ENCODE data around the gene CNTNAP2.

CNTNAP2 gene

GRCh38 chr7:148105853-148106252, 1989.3 kb downstream of the CNTNAP2 start:
- H3K4me3 Mint-ChIP-seq = no peak overlapping the region
- peaks cover 5% of the 10 kb centered on the region for H3K27me3 Mint-ChIP-seq
- CTCF ChIA-PET = no interaction called here
- no peaks in the 10 kb centered on the region for H3K36me3 Mint-ChIP-seq
- DNase-seq = no peak
- peaks cover 3% of the 10 kb centered on the region for H3K9me3 Mint-ChIP-seq
- H3K4me1 Mint-ChIP-seq = no peaks in the 10 kb centered on the region
- H3K27ac Mint-ChIP-seq = no peak overlapping the region

- H3K36me3 Mint-ChIP-seq = no peaks in the 10 kb centered on the region
- H3K4me3 Mint-ChIP-seq = no peak overlapping the region
- H3K4me1 Mint-ChIP-seq = no peaks in the 10 kb centered on the region
- H3K9me3 Mint-ChIP-seq = peaks cover 3% of the 10 kb centered on the region
- no peak for DNase-seq
- H3K27ac Mint-ChIP-seq = no peak overlapping the region
- H3K27me3 Mint-ChIP-seq = peaks cover 5% of the 10 kb centered on the region
- CTCF ChIA-PET = interaction anchor here (1.2 kb wide), 1 partner anchor 134 kb away, joined by 3 read pairs; no protein-coding TSS in a partner anchor
These were observed 1991.0 kb downstream of the CNTNAP2 start for GRCh38 chr7:148107443-148108127.

GRCh38 chr7:148108381-148108780, 1991.8 kb downstream of the CNTNAP2 start:
- CTCF ChIA-PET = no interaction called here
- Mint-ChIP-seq H3K4me1 (no peaks in the 10 kb centered on the region), H3K27me3 (peaks cover 5% of the 10 kb centered on the region), H3K9me3 (no peaks in the 10 kb centered on the region), H3K4me3 (no peak overlapping the region), H3K36me3 (no peaks in the 10 kb centered on the region), H3K27ac (peak overlapping the region; percentile 53)
- DNase-seq = no peak

DNA sequence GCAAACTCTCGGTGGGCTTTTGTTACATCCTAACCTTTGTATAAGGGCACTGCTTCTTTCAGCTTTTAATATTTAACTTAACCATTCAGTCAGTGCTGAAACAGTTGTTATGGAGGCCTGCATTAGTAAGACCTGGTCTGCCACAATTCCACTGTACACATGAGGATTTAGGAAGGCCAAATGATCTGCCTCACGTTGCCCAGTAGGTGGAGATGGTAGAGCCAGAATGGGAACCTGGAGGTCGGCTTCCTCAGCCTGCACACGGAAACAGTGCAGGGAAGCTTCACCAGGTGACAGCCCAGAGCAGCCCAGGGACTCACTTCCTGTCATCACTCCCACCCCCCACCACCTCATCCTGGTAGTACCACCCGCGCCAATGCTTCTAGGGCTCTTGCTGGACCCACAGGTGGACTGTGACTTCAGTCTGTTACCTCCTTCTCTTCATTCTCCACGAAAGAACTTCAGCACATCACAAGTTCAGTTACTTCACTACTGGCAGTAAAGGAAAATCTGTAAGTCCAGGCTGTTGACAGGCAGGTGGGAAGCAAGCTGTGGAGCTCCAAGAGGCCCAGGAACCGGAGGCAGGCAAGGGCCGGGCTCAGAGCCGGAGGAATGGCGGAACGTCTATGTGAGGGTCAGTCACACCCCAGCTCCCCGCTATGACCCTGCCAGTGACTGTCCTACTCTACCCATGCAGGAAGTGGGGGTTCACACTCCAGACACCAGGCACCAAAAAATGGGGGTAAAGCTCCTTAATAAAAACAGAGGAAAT, 1993.7 kb downstream of the CNTNAP2 start:
- DNase-seq = no peak
- Mint-ChIP-seq H3K4me1 (no peaks in the 10 kb centered on the region), H3K9me3 (no peaks in the 10 kb centered on the region), H3K4me3 (no peak overlapping the region), H3K27ac (no peak overlapping the region), H3K27me3 (peaks cover 5% of the 10 kb centered on the region), H3K36me3 (no peaks in the 10 kb centered on the region)
- CTCF ChIA-PET = no interaction called here

GRCh38 chr7:148114804-148115203, 1998.2 kb downstream of the CNTNAP2 start:
- H3K27ac Mint-ChIP-seq = no peak overlapping the region
- H3K4me3 Mint-ChIP-seq = no peak overlapping the region
- peaks cover 5% of the 10 kb centered on the region for H3K27me3 Mint-ChIP-seq

DNA sequence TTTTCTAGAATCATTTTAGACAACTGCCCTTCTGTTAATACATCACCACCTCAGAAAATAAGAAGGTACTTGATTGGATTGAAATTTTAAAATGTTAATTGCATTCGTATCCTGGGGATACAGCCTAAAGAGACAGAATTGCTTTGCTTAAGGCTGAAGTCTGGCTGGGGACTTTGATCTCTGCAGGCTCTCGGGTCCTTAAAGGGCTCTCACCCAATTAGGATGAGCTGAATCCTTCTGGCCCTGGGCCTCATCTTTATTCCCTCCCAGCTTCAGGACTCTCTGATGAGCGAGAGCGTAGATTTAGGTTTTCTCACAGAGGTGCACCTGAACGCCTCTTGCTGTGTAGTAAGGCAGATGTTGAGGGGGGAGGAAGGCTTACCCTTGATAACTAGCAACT, 1998.7 kb downstream of the CNTNAP2 start:
- H3K4me1 Mint-ChIP-seq = no peaks in the 10 kb centered on the region
- no peaks in the 10 kb centered on the region for H3K9me3 Mint-ChIP-seq
- no peak overlapping the region for H3K27ac Mint-ChIP-seq
- CTCF ChIA-PET = no interaction called here
- no peak for DNase-seq
- peaks cover 3% of the 10 kb centered on the region for H3K27me3 Mint-ChIP-seq
- H3K36me3 Mint-ChIP-seq = no peaks in the 10 kb centered on the region
- H3K4me3 Mint-ChIP-seq = no peak overlapping the region

More at GRCh38 chr7:148114804-148115203, 1998.2 kb downstream of the CNTNAP2 start:
- Mint-ChIP-seq H3K9me3 (no peaks in the 10 kb centered on the region), H3K36me3 (no peaks in the 10 kb centered on the region), H3K4me1 (no peaks in the 10 kb centered on the region)
- DNase-seq = no peak
- CTCF ChIA-PET = no interaction called here

DNA sequence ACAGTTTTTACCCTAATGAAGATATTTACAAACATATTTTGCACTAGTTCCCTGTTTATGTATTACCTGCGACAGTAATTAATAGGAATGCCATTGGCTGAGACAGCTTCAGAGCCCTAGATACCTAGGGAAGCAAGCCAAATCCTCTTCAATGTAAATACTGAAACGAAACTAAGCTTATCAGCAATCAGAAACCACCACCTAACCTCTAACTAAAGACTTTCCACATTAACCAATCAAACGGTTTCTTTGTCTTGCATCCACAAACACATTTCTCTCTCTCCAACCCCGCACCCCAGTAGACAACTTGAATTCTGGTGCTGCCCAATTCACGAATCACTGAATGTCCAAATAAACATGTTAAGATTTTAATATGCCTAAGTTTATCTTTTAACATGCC, 1999.6 kb downstream of the CNTNAP2 start:
- DNase-seq = no peak
- no peaks in the 10 kb centered on the region for H3K36me3 Mint-ChIP-seq
- H3K4me1 Mint-ChIP-seq = no peaks in the 10 kb centered on the region
- H3K27me3 Mint-ChIP-seq = no peaks in the 10 kb centered on the region
- CTCF ChIA-PET = no interaction called here
- H3K27ac Mint-ChIP-seq = no peak overlapping the region
- no peaks in the 10 kb centered on the region for H3K9me3 Mint-ChIP-seq
- H3K4me3 Mint-ChIP-seq = no peak overlapping the region

DNA sequence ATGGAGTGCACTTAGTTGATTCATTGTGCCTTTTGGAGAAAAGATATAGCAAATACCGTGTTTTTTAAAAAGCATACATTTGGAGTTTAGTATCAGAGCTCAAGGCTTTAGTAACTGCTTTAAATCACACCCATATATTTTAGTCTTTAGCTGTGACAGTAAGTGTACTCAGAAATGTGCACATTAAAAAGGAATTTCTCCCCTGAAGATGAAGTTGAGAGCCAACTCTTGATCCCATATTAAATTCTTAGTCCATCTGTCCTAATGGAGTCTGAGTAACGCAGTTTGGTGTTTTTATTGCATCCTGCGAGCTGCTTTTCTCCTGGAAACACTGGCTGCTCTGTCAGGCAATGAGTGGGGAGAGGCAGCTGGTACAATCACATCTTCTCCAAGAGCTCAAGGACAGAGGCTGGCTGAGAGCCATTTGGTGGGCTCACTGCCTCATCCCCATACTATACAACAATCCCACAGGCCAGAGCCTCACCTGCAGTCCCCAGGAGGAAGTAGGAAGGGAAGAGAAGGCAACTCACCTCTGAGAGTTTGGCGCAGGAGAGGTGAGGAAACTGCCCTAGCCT, 2000.3 kb downstream of the CNTNAP2 start:
- no peaks in the 10 kb centered on the region for H3K4me1 Mint-ChIP-seq
- no peak for DNase-seq
- CTCF ChIA-PET = no interaction called here

DNA sequence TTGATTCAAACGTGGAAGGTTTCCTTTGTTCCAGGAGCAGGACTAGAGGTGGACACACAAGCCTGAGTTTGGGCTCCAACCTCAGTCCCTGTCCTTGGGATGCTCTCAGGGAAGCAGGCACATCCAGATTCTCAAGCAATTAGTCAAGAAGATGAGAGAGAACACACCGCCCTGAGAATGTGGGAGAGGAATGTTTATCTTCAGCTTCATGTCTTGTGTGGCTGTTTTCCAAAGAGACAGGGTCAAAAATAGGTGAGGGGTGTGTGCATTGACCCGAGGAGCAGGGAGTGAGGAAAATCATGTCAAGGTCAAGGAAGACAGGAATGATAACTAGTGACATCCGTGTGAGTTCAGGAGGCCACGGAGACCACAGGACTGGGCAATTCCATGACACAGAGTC, 2001.8 kb downstream of the CNTNAP2 start:
- no peaks in the 10 kb centered on the region for H3K36me3 Mint-ChIP-seq
- no peaks in the 10 kb centered on the region for H3K27me3 Mint-ChIP-seq
- no peak overlapping the region for H3K27ac Mint-ChIP-seq
- H3K9me3 Mint-ChIP-seq = no peaks in the 10 kb centered on the region
- H3K4me1 Mint-ChIP-seq = no peaks in the 10 kb centered on the region
- CTCF ChIA-PET = no interaction called here
- DNase-seq = no peak
- no peak overlapping the region for H3K4me3 Mint-ChIP-seq

More for the DNA sequence above, 2000.3 kb downstream of the CNTNAP2 start:
- Mint-ChIP-seq H3K27me3 (no peaks in the 10 kb centered on the region), H3K36me3 (no peaks in the 10 kb centered on the region), H3K4me3 (no peak overlapping the region), H3K9me3 (no peaks in the 10 kb centered on the region), H3K27ac (no peak overlapping the region)

DNA sequence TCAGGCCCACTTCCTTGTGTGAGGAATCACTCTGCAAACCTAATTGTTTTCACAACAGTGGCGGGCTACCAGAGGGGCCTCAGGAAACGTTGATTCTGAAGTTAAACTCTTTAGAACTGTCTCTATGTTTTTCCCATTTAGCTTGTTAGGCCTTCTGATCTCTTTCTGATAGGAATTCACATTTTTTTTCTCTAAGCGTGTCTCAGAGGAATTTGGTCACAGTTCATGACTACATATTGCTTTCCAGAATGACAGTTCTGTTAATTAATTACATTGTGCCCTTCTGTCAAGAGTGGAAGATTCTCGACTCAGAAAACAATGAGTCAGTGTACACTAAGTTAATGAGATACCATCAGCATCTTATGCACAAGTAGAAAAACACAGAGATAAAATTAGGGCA, 2004.8 kb downstream of the CNTNAP2 start:
- Mint-ChIP-seq H3K27me3 (no peaks in the 10 kb centered on the region), H3K4me3 (no peak overlapping the region), H3K27ac (no peak overlapping the region), H3K9me3 (no peaks in the 10 kb centered on the region), H3K4me1 (no peaks in the 10 kb centered on the region), H3K36me3 (no peaks in the 10 kb centered on the region)
- CTCF ChIA-PET = no interaction called here
- no peak for DNase-seq

DNA sequence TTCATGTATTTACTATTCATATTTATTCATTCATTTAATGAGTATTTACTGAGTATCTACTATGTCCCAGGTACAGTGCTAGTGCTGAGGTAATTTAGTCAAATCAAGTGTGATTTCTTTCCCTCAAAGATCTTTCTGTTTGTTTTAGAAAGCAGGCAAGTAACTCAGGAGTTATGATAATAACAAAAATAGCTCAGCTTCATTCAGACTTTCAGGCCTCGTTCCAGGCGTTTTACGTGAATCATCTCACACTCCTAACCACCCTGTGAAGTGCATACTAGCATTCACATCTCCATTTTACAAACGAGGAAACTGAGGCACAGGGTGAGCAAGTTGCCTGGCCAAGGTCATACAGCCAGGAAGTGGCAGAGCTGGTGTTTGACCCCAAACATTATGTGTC, 2005.2 kb downstream of the CNTNAP2 start:
- no peak overlapping the region for H3K27ac Mint-ChIP-seq
- H3K4me1 Mint-ChIP-seq = no peaks in the 10 kb centered on the region
- no peak overlapping the region for H3K4me3 Mint-ChIP-seq
- H3K36me3 Mint-ChIP-seq = no peaks in the 10 kb centered on the region
- no peaks in the 10 kb centered on the region for H3K9me3 Mint-ChIP-seq
- CTCF ChIA-PET = no interaction called here
- no peaks in the 10 kb centered on the region for H3K27me3 Mint-ChIP-seq
- DNase-seq = no peak

DNA sequence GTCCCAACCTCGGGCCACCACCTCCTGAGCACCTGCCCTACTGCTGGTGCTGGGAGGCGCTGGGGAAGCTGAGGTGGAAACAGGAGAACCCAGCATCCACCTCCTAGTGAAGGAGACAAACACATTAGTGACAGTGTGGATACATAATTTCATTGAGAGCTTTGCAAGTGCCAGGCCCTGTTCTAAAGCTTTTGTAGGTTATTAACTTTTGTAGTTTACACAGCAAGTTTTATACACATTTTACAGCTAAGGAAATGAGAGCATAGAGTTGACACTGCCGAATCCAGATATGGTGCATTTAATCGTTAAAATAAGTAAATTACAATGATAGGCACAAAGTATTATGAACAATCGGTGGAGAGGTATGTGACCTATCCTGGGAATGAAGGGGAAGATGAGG, 2007.9 kb downstream of the CNTNAP2 start:
- CTCF ChIA-PET = no interaction called here
- no peak for DNase-seq
- Mint-ChIP-seq H3K36me3 (no peaks in the 10 kb centered on the region), H3K27me3 (no peaks in the 10 kb centered on the region), H3K4me1 (no peaks in the 10 kb centered on the region), H3K27ac (no peak overlapping the region), H3K9me3 (no peaks in the 10 kb centered on the region), H3K4me3 (no peak overlapping the region)

DNA sequence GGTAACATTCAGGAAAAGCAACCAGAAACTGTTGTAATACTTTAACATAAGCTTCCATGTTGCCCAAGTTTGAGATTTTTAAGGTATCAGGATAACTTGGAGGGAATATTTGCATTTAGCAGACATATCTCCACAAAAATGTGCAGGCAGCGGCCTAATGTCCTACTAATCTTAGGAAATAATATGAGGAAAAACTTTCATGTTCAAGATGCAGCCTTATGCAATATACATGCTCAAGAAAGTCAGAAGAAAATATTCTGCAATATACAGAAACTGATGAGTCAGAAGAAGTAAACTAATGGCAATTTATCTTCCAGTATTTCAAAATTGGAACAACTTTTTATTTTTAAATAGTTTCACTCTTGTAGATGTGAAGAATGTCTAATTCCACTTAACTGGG, 2010.8 kb downstream of the CNTNAP2 start:
- no peak for DNase-seq
- no peaks in the 10 kb centered on the region for H3K27me3 Mint-ChIP-seq
- no peaks in the 10 kb centered on the region for H3K4me1 Mint-ChIP-seq
- CTCF ChIA-PET = no interaction called here
- H3K4me3 Mint-ChIP-seq = no peak overlapping the region
- H3K36me3 Mint-ChIP-seq = no peaks in the 10 kb centered on the region
- no peaks in the 10 kb centered on the region for H3K9me3 Mint-ChIP-seq
- H3K27ac Mint-ChIP-seq = no peak overlapping the region

- no peak for DNase-seq
- Mint-ChIP-seq H3K4me3 (no peak overlapping the region), H3K4me1 (no peaks in the 10 kb centered on the region), H3K27me3 (no peaks in the 10 kb centered on the region), H3K27ac (no peak overlapping the region), H3K9me3 (no peaks in the 10 kb centered on the region), H3K36me3 (no peaks in the 10 kb centered on the region)
- CTCF ChIA-PET = no interaction called here
These were observed 2012.4 kb downstream of the CNTNAP2 start for GRCh38 chr7:148129023-148129422.

GRCh38 chr7:148135116-148135515, 2018.5 kb downstream of the CNTNAP2 start:
- CTCF ChIA-PET = no interaction called here
- no peaks in the 10 kb centered on the region for H3K9me3 Mint-ChIP-seq
- H3K4me1 Mint-ChIP-seq = no peaks in the 10 kb centered on the region
- no peaks in the 10 kb centered on the region for H3K27me3 Mint-ChIP-seq
- no peaks in the 10 kb centered on the region for H3K36me3 Mint-ChIP-seq
- H3K4me3 Mint-ChIP-seq = no peak overlapping the region
- DNase-seq = no peak
- H3K27ac Mint-ChIP-seq = no peak overlapping the region
